ENCODE data around the gene YAP1.

The YAP1 gene

GRCh38 chr11:102244681-102245409 lies 134.6 kb downstream of the YAP1 start (continued):
- TF ChIP-seq PATZ1 (CRISPR knock-in tag; IDR thresholded peaks at IDR 0.05; ENCODE audit: borderline replicate concordance) = no peak
- no peak for TF ChIP-seq ZNF70 (CRISPR knock-in tag; IDR thresholded peaks at IDR 0.05)
- TF ChIP-seq ZNF8 (CRISPR knock-in tag; IDR thresholded peaks at IDR 0.05) = no peak
- no peak for TF ChIP-seq ZNF565 (CRISPR knock-in tag; conservative IDR thresholded peaks at IDR 0.05; ENCODE audit: low read depth)

- no peak for ATAC-seq
- TF ChIP-seq TSHZ2 (CRISPR knock-in tag; IDR thresholded peaks at IDR 0.05) (no peak), ZC3H10 (CRISPR knock-in tag; IDR thresholded peaks at IDR 0.05) (no peak), BACH2 (CRISPR knock-in tag; IDR thresholded peaks at IDR 0.05; ENCODE audit: borderline replicate concordance) (no peak), CSRNP3 (CRISPR knock-in tag; IDR thresholded peaks at IDR 0.05) (no peak), SNAI2 (CRISPR knock-in tag; IDR thresholded peaks at IDR 0.05) (no peak), OSR1 (CRISPR knock-in tag; IDR thresholded peaks at IDR 0.05) (no peak), ISL1 (CRISPR knock-in tag; IDR thresholded peaks at IDR 0.05) (no peak), ESRRG (CRISPR knock-in tag; IDR thresholded peaks at IDR 0.05) (no peak)
These were observed 141.2 kb downstream of the YAP1 start for GRCh38 chr11:102251423-102251822.

GRCh38 chr11:102252339-102252891 lies 142.2 kb downstream of the YAP1 start:
- no peak for TF ChIP-seq OSR1 (CRISPR knock-in tag; IDR thresholded peaks at IDR 0.05)
- ATAC-seq = no peak

- no peak for TF ChIP-seq ISL1 (CRISPR knock-in tag; IDR thresholded peaks at IDR 0.05)
- ATAC-seq = no peak
These were observed 142.9 kb downstream of the YAP1 start for GRCh38 chr11:102253020-102253715.

- no peak for ATAC-seq
- TF ChIP-seq CREB5 (CRISPR knock-in tag; IDR thresholded peaks at IDR 0.05; ENCODE audit: low read depth) (no peak), OSR1 (CRISPR knock-in tag; IDR thresholded peaks at IDR 0.05) (no peak), PATZ1 (CRISPR knock-in tag; IDR thresholded peaks at IDR 0.05; ENCODE audit: borderline replicate concordance) (no peak), TOX (CRISPR knock-in tag; IDR thresholded peaks at IDR 0.05; ENCODE audit: borderline replicate concordance) (no peak), SNAI2 (CRISPR knock-in tag; IDR thresholded peaks at IDR 0.05) (no peak), ZNF8 (CRISPR knock-in tag; IDR thresholded peaks at IDR 0.05) (no peak), POU6F1 (CRISPR knock-in tag; IDR thresholded peaks at IDR 0.05; ENCODE audit: borderline replicate concordance, low read depth) (no peak), TCF4 (CRISPR knock-in tag; IDR thresholded peaks at IDR 0.05; ENCODE audit: borderline replicate concordance) (no peak), PPARA (CRISPR knock-in tag; IDR thresholded peaks at IDR 0.05; ENCODE audit: borderline replicate concordance) (no peak), ZNF565 (CRISPR knock-in tag; conservative IDR thresholded peaks at IDR 0.05; ENCODE audit: low read depth) (no peak), CSRNP3 (CRISPR knock-in tag; IDR thresholded peaks at IDR 0.05) (no peak), BACH2 (CRISPR knock-in tag; IDR thresholded peaks at IDR 0.05; ENCODE audit: borderline replicate concordance) (no peak), ISL1 (CRISPR knock-in tag; IDR thresholded peaks at IDR 0.05) (no peak), ARNTL (CRISPR knock-in tag; IDR thresholded peaks at IDR 0.05; ENCODE audit: borderline replicate concordance, low read depth) (no peak), ZC3H10 (CRISPR knock-in tag; IDR thresholded peaks at IDR 0.05) (no peak), ESRRG (CRISPR knock-in tag; IDR thresholded peaks at IDR 0.05) (no peak)
These were observed 143.8 kb downstream of the YAP1 start for GRCh38 chr11:102254047-102254446.

Data from SK-N-SH treated with all-trans-retinoic acid at 6 μM for 48 hours (cell line).